SK-N-SH treated with all-trans-retinoic acid at 6 μM for 48 hours (cell line): ENCODE results near the gene PDS5B.

ENCODE experiments used
- ATAC-seq: fragments of 200-7000 bp; cut with Tn5 transposase; 3 replicates; pipeline ENCODE4 v1.9.1; 2020; ENCODE audit warnings: mild to moderate bottlenecking, moderate library complexity
- ARNTL ChIP-seq: fragments of 450-650 bp; formaldehyde crosslinking; IDR thresholded peaks from 2 replicates; pipeline ENCODE4 v1.5.0; 2020; ENCODE audit warnings: low read depth, mild to moderate bottlenecking, moderate library complexity, borderline replicate concordance
- BACH2 ChIP-seq: fragments of 250-450 bp; sonication (Bioruptor Pico); IDR thresholded peaks from 2 replicates; pipeline ENCODE4 v1.9.0; 2021; ENCODE audit warnings: mild to moderate bottlenecking, borderline replicate concordance
- ESRRG ChIP-seq: fragments of 250-450 bp; sonication (Bioruptor Pico); IDR thresholded peaks from 2 replicates; pipeline ENCODE4 v1.6.1; 2021; ENCODE audit warnings: mild to moderate bottlenecking
- GLIS3 ChIP-seq: fragments of 250-450 bp; sonication (Bioruptor Pico); IDR thresholded peaks from 2 replicates; pipeline ENCODE4 v1.5.0; 2020; ENCODE audit warnings: mild to moderate bottlenecking, moderate library complexity
- ISL1 ChIP-seq: fragments of 250-450 bp; sonication (Bioruptor Pico); IDR thresholded peaks from 2 replicates; pipeline ENCODE4 v2.1.2; 2022; ENCODE audit warnings: mild to moderate bottlenecking, moderate library complexity
- OSR1 ChIP-seq: fragments of 250-450 bp; sonication (Bioruptor Pico); IDR thresholded peaks from 2 replicates; pipeline ENCODE4 v1.8.0; 2022; ENCODE audit warnings: moderate library complexity, mild to moderate bottlenecking, inconsistent platforms
- PPARA ChIP-seq: fragments of 250-450 bp; sonication (Bioruptor Pico); IDR thresholded peaks from 2 replicates; pipeline ENCODE4 v1.5.0; 2020; ENCODE audit warnings: mild to moderate bottlenecking, borderline replicate concordance
- SNAI2 ChIP-seq: fragments of 250-450 bp; sonication (Bioruptor Pico); IDR thresholded peaks from 2 replicates; pipeline ENCODE4 v1.5.0; 2020; ENCODE audit warnings: mild to moderate bottlenecking, moderate library complexity
- TCF4 ChIP-seq: fragments of 250-450 bp; sonication (Bioruptor Pico); IDR thresholded peaks from 2 replicates; pipeline ENCODE4 v1.8.0; 2021; ENCODE audit warnings: mild to moderate bottlenecking, moderate library complexity, borderline replicate concordance
- ZC3H10 ChIP-seq: fragments of 250-450 bp; sonication (Bioruptor Pico); IDR thresholded peaks from 2 replicates; pipeline ENCODE4 v1.5.1; 2021; ENCODE audit warnings: mild to moderate bottlenecking, moderate library complexity
- ZFP3 ChIP-seq: fragments of 250-450 bp; sonication (Bioruptor Pico); IDR thresholded peaks from 2 replicates; pipeline ENCODE4 v1.5.0; 2020; ENCODE audit warnings: mild to moderate bottlenecking, moderate library complexity
- ZFP30 ChIP-seq: fragments of 450-650 bp; formaldehyde crosslinking; IDR thresholded peaks from 2 replicates; pipeline ENCODE4 v1.5.0; 2022; ENCODE audit warnings: mild to moderate bottlenecking, moderate library complexity
- ZNF565 ChIP-seq: fragments of 450-650 bp; formaldehyde crosslinking; conservative IDR thresholded peaks from 2 replicates; pipeline ENCODE4 v1.5.0; 2020; ENCODE audit warnings: low read depth, mild to moderate bottlenecking, moderate library complexity
- ZNF70 ChIP-seq: fragments of 450-650 bp; formaldehyde crosslinking; IDR thresholded peaks from 2 replicates; pipeline ENCODE4 v1.5.0; 2020; ENCODE audit warnings: mild to moderate bottlenecking, moderate library complexity
- ZNF8 ChIP-seq: fragments of 450-650 bp; formaldehyde crosslinking; IDR thresholded peaks from 2 replicates; pipeline ENCODE4 v1.5.0; 2020; ENCODE audit warnings: mild to moderate bottlenecking, moderate library complexity
- TF ChIP-seq, protein P1 (sequence below): fragments of 250-450 bp; sonication (Bioruptor Pico); IDR thresholded peaks from 2 replicates; pipeline ENCODE4 v1.5.1; 2021; ENCODE audit warnings: mild to moderate bottlenecking, moderate library complexity
- TF ChIP-seq, protein P2 (sequence below): fragments of 250-450 bp; sonication (Bioruptor Pico); IDR thresholded peaks from 2 replicates; pipeline ENCODE4 v1.8.0; 2021; ENCODE audit warnings: low read depth, mild to moderate bottlenecking, moderate library complexity, borderline replicate concordance
- TF ChIP-seq, protein P3 (sequence below): fragments of 250-450 bp; sonication (Bioruptor Pico); IDR thresholded peaks from 2 replicates; pipeline ENCODE4 v1.8.0; 2020; ENCODE audit warnings: mild to moderate bottlenecking, moderate library complexity, borderline replicate concordance
- TF ChIP-seq, protein P4 (sequence below): fragments of 250-450 bp; sonication (Bioruptor Pico); IDR thresholded peaks from 2 replicates; pipeline ENCODE4 v1.5.1; 2020; ENCODE audit warnings: low read depth, mild to moderate bottlenecking, moderate library complexity
- TF ChIP-seq, protein P5 (sequence below): fragments of 250-450 bp; sonication (Bioruptor Pico); IDR thresholded peaks from 2 replicates; pipeline ENCODE4 v1.5.0; 2020; ENCODE audit warnings: mild to moderate bottlenecking, moderate library complexity

PDS5B gene

DNA sequence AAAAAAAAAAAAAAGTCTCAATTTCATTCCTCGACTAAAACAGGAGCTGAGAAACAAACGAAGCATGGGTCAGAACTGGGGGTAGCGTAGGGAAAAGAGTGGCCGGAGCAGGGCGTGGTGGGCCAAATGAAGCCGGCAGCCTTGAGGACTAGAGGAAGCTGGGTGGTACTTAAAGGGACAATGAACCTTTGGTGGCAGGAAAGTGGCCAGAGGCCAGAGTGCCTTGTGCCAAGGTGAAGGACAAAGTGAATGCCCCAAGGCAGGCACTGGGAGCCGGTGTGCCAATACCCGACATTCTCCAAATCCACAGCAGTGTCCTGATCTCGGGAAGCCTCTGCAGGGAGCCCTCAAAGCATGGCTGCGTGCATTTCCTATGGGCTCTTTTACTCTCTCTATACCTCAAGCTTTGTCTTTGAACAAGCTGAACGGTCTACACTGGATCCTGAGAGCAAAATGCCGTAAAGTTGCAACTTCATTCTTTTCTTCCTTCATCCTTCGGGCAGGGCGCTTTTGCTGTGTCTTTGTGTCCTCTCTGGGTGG is 235.0 kb downstream of the PDS5B start:
- ATAC-seq: no peak
- TF ChIP-seq ZFP30 (CRISPR knock-in tag): no peak
- TF ChIP-seq, protein P1, sequence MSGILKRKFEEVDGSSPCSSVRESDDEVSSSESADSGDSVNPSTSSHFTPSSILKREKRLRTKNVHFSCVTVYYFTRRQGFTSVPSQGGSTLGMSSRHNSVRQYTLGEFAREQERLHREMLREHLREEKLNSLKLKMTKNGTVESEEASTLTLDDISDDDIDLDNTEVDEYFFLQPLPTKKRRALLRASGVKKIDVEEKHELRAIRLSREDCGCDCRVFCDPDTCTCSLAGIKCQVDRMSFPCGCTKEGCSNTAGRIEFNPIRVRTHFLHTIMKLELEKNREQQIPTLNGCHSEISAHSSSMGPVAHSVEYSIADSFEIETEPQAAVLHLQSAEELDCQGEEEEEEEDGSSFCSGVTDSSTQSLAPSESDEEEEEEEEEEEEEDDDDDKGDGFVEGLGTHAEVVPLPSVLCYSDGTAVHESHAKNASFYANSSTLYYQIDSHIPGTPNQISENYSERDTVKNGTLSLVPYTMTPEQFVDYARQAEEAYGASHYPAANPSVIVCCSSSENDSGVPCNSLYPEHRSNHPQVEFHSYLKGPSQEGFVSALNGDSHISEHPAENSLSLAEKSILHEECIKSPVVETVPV: no peak
- no peak for TF ChIP-seq PPARA (CRISPR knock-in tag)
- TF ChIP-seq ESRRG (CRISPR knock-in tag): no peak
- no peak for TF ChIP-seq ZFP3 (CRISPR knock-in tag)
- no peak for TF ChIP-seq ZNF565 (CRISPR knock-in tag)
- TF ChIP-seq, protein P2, sequence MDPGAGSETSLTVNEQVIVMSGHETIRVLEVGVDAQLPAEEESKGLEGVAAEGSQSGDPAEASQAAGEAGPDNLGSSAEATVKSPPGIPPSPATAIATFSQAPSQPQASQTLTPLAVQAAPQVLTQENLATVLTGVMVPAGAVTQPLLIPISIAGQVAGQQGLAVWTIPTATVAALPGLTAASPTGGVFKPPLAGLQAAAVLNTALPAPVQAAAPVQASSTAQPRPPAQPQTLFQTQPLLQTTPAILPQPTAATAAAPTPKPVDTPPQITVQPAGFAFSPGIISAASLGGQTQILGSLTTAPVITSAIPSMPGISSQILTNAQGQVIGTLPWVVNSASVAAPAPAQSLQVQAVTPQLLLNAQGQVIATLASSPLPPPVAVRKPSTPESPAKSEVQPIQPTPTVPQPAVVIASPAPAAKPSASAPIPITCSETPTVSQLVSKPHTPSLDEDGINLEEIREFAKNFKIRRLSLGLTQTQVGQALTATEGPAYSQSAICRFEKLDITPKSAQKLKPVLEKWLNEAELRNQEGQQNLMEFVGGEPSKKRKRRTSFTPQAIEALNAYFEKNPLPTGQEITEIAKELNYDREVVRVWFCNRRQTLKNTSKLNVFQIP (CRISPR knock-in tag): no peak
- TF ChIP-seq ZNF70 (CRISPR knock-in tag): no peak
- no peak for TF ChIP-seq ZC3H10 (CRISPR knock-in tag)
- no peak for TF ChIP-seq ISL1 (CRISPR knock-in tag)
- no peak for TF ChIP-seq ARNTL (CRISPR knock-in tag)
- no peak for TF ChIP-seq ZNF8 (CRISPR knock-in tag)
- no peak for TF ChIP-seq TCF4
- TF ChIP-seq SNAI2 (CRISPR knock-in tag): no peak
- no peak for TF ChIP-seq OSR1 (CRISPR knock-in tag)
- TF ChIP-seq, protein P3, sequence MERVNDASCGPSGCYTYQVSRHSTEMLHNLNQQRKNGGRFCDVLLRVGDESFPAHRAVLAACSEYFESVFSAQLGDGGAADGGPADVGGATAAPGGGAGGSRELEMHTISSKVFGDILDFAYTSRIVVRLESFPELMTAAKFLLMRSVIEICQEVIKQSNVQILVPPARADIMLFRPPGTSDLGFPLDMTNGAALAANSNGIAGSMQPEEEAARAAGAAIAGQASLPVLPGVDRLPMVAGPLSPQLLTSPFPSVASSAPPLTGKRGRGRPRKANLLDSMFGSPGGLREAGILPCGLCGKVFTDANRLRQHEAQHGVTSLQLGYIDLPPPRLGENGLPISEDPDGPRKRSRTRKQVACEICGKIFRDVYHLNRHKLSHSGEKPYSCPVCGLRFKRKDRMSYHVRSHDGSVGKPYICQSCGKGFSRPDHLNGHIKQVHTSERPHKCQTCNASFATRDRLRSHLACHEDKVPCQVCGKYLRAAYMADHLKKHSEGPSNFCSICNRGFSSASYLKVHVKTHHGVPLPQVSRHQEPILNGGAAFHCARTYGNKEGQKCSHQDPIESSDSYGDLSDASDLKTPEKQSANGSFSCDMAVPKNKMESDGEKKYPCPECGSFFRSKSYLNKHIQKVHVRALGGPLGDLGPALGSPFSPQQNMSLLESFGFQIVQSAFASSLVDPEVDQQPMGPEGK (CRISPR knock-in tag): no peak
- TF ChIP-seq BACH2: no peak

DNA sequence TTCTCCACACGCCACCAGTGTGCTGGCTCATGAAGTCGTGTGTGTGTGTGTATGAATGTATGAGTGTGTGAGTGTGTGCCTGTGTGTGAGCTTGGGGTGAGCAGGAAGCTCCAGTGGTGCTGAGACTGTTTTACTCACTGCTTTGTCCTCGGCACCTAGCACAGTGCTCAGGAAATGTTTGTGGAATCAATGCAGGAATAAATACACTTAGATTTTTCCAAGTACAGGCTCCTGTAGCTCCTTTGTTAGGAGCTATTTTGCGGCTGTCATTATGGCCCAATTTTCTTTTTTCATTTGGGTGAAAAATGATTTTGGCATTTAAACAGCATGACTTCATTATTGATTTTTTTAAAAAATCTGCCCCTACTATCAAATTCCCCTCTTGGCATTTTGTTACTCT is 236.5 kb downstream of the PDS5B start:
- no peak for TF ChIP-seq ZC3H10 (CRISPR knock-in tag)
- no peak for TF ChIP-seq SNAI2 (CRISPR knock-in tag)
- no peak for TF ChIP-seq GLIS3 (CRISPR knock-in tag)
- TF ChIP-seq, protein P3 (CRISPR knock-in tag): no peak
- no peak for TF ChIP-seq ESRRG (CRISPR knock-in tag)
- no peak for TF ChIP-seq ZFP3 (CRISPR knock-in tag)
- TF ChIP-seq, protein P4, sequence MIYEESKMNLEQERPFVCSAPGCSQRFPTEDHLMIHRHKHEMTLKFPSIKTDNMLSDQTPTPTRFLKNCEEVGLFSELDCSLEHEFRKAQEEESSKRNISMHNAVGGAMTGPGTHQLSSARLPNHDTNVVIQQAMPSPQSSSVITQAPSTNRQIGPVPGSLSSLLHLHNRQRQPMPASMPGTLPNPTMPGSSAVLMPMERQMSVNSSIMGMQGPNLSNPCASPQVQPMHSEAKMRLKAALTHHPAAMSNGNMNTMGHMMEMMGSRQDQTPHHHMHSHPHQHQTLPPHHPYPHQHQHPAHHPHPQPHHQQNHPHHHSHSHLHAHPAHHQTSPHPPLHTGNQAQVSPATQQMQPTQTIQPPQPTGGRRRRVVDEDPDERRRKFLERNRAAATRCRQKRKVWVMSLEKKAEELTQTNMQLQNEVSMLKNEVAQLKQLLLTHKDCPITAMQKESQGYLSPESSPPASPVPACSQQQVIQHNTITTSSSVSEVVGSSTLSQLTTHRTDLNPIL (CRISPR knock-in tag): no peak
- no peak for TF ChIP-seq ZNF8 (CRISPR knock-in tag)
- TF ChIP-seq ISL1 (CRISPR knock-in tag): no peak
- TF ChIP-seq OSR1 (CRISPR knock-in tag): no peak
- no peak for TF ChIP-seq ZNF565 (CRISPR knock-in tag)
- no peak for TF ChIP-seq TCF4
- TF ChIP-seq ZFP30 (CRISPR knock-in tag): no peak
- TF ChIP-seq, protein P5, sequence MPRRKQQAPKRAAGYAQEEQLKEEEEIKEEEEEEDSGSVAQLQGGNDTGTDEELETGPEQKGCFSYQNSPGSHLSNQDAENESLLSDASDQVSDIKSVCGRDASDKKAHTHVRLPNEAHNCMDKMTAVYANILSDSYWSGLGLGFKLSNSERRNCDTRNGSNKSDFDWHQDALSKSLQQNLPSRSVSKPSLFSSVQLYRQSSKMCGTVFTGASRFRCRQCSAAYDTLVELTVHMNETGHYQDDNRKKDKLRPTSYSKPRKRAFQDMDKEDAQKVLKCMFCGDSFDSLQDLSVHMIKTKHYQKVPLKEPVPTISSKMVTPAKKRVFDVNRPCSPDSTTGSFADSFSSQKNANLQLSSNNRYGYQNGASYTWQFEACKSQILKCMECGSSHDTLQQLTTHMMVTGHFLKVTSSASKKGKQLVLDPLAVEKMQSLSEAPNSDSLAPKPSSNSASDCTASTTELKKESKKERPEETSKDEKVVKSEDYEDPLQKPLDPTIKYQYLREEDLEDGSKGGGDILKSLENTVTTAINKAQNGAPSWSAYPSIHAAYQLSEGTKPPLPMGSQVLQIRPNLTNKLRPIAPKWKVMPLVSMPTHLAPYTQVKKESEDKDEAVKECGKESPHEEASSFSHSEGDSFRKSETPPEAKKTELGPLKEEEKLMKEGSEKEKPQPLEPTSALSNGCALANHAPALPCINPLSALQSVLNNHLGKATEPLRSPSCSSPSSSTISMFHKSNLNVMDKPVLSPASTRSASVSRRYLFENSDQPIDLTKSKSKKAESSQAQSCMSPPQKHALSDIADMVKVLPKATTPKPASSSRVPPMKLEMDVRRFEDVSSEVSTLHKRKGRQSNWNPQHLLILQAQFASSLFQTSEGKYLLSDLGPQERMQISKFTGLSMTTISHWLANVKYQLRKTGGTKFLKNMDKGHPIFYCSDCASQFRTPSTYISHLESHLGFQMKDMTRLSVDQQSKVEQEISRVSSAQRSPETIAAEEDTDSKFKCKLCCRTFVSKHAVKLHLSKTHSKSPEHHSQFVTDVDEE (CRISPR knock-in tag): no peak
- ATAC-seq: no peak
